H1 (cell line): ENCODE results near the gene LYPD3. TPM values are rescaled to one million over a fixed set of nuclear protein-coding genes. Genes with fewer than 3 reads are reported as not detected.

Source experiments
- CEBPB ChIP-seq: IDR thresholded peaks from 2 replicates; pipeline ENCODE4 v1.6.1; 2012; ENCODE audit warnings: low read depth, low read length
- EP300 ChIP-seq, 2 experiments: IDR thresholded peaks; 1 replicate in 1 of 2; 2 replicates in 1 of 2; pipeline ENCODE4 v1.6.1; 2011 to 2012; ENCODE audit warnings: low read depth in 2 of 2, low read length in 2 of 2, mild to moderate bottlenecking in 2 of 2, borderline replicate concordance in 1 of 2, inconsistent platforms in 1 of 2, moderate library complexity in 1 of 2
- HDAC6 ChIP-seq: IDR thresholded peaks from one replicate; pipeline ENCODE4 v1.7.1; 2012; ENCODE audit warnings: low read depth, mild to moderate bottlenecking, inconsistent platforms, low read length, moderate library complexity
- JUND ChIP-seq: IDR thresholded peaks from 2 replicates; pipeline ENCODE4 v1.6.1; 2011; ENCODE audit warnings: mild to moderate bottlenecking, improper control_type of control experiment, low read length
- RAD21 ChIP-seq, 2 experiments: IDR thresholded peaks in 1 of 2; conservative IDR thresholded peaks in 1 of 2; 2 replicates each; pipeline ENCODE4 v1.6.1; 2011; ENCODE audit warnings: low read depth in 2 of 2, low read length in 2 of 2, improper control_type of control experiment in 1 of 2, inconsistent platforms in 1 of 2, mild to moderate bottlenecking in 1 of 2, moderate library complexity in 1 of 2
- polyA plus RNA-seq, 7 experiments: library from polyadenylated mRNA; depleted of rRNA in 3 of 7; stranded (reverse) in 5 of 7; unstranded in 2 of 7; fragments of >200 nt in 5 of 7; fragments of 200-250 nt in 2 of 7; gene quantifications; 1 replicate in 5 of 7; 2 replicates in 1 of 7; 4 replicates in 1 of 7; pipeline versions ENCODE4 v1.2.1 to v1.2.3, GENCODE V29; 2011 to 2013; ENCODE audit warnings: missing spikeins in 2 of 7, mixed read lengths in 2 of 7
- total RNA-seq: library from RNA; stranded (reverse); fragmentation: NEBNext Ultra II Directional; extraction: Animal tissue kit (Norgen Biotek cat#: 25700); gene quantifications from 2 replicates; pipeline ENCODE4 v1.2.1, GENCODE V29; 2021

The LYPD3 gene
- total and polyA plus RNA-seq, 2 of the 8 experiments (the other 6 are each of a cell fraction or from before 2014, with no cell fraction given): 4.1 to 16.4 TPM

GRCh38 chr19:43498233-43498842, 32.9 kb upstream of the LYPD3 start (continued):
- TF ChIP-seq CEBPB (no peak), RAD21 (IDR thresholded peaks at IDR 0.05 in 1 of 2, conservative IDR thresholded peaks at IDR 0.05 in 1 of 2; ENCODE audit: low read depth in 2 of 2, low read length in 2 of 2) (no peak), JUND (no peak), HDAC6 (no peak), EP300 (IDR thresholded peaks at IDR 0.05; ENCODE audit: borderline replicate concordance in 1 of 2, low read depth in 2 of 2, low read length in 2 of 2) (no peak)
